Measurements from ENCODE around the gene YOD1.

DNA sequence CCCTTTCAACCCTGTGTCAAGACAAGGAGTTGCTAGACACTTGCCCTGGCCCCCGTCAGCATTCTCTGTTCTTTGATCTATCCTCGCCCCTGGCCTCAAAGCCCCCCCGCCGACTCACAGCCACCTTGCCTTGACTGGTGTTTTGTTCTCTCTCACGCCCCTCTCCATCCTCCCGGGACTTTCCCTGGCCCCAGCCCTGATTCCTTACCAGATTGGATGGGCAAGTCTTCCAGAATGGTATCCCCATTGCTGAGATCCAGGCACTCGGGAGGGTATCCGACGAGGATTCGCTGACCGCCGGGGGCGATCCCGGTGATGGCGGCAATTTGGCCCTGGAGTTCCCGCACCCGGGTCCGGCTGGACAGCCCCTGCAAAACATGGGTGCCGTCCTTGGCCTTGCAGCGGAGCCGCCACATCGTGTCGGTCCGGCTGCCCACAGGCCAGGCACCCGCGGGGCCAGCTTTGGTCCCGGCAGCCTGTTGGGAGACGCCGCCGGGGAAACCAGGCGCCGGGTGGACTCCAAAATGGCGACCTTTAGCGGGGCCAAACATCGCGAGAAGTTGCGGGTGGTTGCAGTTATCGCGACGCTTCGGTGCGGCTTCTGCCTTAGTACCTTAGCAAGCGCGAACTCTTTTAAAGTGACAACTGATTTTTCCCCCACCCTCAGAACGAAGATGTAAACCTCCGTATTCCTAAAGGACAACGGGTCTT, 373 bp downstream of the YOD1 start:
- peak; percentile 19 to 27 for TF ChIP-seq POLR2A (IDR thresholded peaks at IDR 0.05)
- peak; percentile 25 to 70 (median 64) for TF ChIP-seq POLR2AphosphoS5 (IDR thresholded peaks at IDR 0.05)

Data from sigmoid colon (tissue), 4 donors.